GM12878 (cell line): ENCODE data around the gene BCAS3. TPM values are rescaled to one million over a fixed set of nuclear protein-coding genes. Genes with fewer than 3 reads are reported as not detected.
A peak's percentile ranks its signal among the peaks of the same experiment; 100 is the strongest.

Experiments
- ATAC-seq: fragments of 200-7000 bp; cut with Tn5 transposase; 3 replicates; pipeline ENCODE4 v1.9.1; 2020; ENCODE audit warnings: mild to moderate bottlenecking, moderate library complexity
- BruUV-seq: library from RNA; stranded (reverse); fragments of 400-500 nt; replicated peaks from 2 replicates; lab custom pipeline; 2021; lab: Mats Ljungman, UMichigan
- CTCF ChIA-PET: fragments of 300-600 bp; sonication (Branson Sonifier 250); formaldehyde crosslinking; extraction: SDS; loops from one replicate; lab custom pipeline; 2021; ENCODE audit warnings: inconsistent platforms; lab: Yijun Ruan, JAX
- POLR2A ChIA-PET: fragments of 350-600 bp; formaldehyde crosslinking; extraction: SDS; loops from one replicate; lab custom pipeline; 2021; ENCODE audit warnings: inconsistent platforms; lab: Charles Lee
- RAD21 ChIA-PET: fragments of 300-600 bp; sonication (Branson Sonifier 250); formaldehyde crosslinking; loops from one replicate; lab custom pipeline; 2023; ENCODE audit warnings: antibody characterized with exemption; ENCODE audit not compliant: unreplicated experiment; lab: Charles Lee
- SMC1A ChIA-PET: fragments of 300-600 bp; sonication (Branson Sonifier 250); formaldehyde crosslinking; loops from one replicate; lab custom pipeline; 2023; ENCODE audit not compliant: unreplicated experiment, uncharacterized antibody; lab: Charles Lee
- DNase-seq: peaks from one replicate; pipeline ENCODE4 v3.0.0-alpha.2; 2011; ENCODE audit warnings: low read depth, low spot score
- FAIRE-seq: peaks from 3 replicates; lab custom pipeline; 2011; peaks lifted over from hg19 to GRCh38; lab: Jason Lieb, UNC
- H2AFZ ChIP-seq: 2 replicates; pipeline ENCODE4 v1.6.0; 2011; ENCODE audit warnings: low read depth, low read length, control low read depth; ENCODE audit not compliant: control insufficient read depth
- H3K27ac ChIP-seq: 2 replicates; pipeline ENCODE4 v1.5.1; 2011; ENCODE audit warnings: control low read depth; ENCODE audit not compliant: control insufficient read depth, insufficient read depth
- H3K27me3 ChIP-seq, 2 experiments: replicated peaks in 1 of 2; 2 replicates each; pipeline versions ENCODE4 v1.6.0 to v1.6.1; 2011; ENCODE audit warnings: low read length in 1 of 2; ENCODE audit not compliant: control insufficient read depth in 2 of 2, insufficient read depth in 2 of 2
- H3K36me3 ChIP-seq, 2 experiments: 2 replicates each; pipeline ENCODE4 v1.5.1; 2011; ENCODE audit warnings: low read length in 1 of 2; ENCODE audit not compliant: control insufficient read depth in 2 of 2, insufficient read depth in 2 of 2
- H3K4me1 ChIP-seq: 2 replicates; pipeline ENCODE4 v1.6.1; 2011; ENCODE audit warnings: mild to moderate bottlenecking, low read length, moderate library complexity, mixed read lengths; ENCODE audit not compliant: control insufficient read depth, insufficient read depth
- H3K4me2 ChIP-seq: 2 replicates; pipeline ENCODE4 v1.6.0; 2011; ENCODE audit warnings: control low read depth; ENCODE audit not compliant: control insufficient read depth, insufficient read depth
- H3K4me3 ChIP-seq: fragments of 200-600 bp; sonication (generic); 2 replicates; pipeline ENCODE4 v1.5.1; 2016
- H3K79me2 ChIP-seq: 2 replicates; pipeline ENCODE4 v1.6.0; 2011; ENCODE audit warnings: low read length; ENCODE audit not compliant: control insufficient read depth, insufficient read depth
- H3K9ac ChIP-seq: 2 replicates; pipeline ENCODE4 v1.8.0; 2011; ENCODE audit warnings: low read length, control low read depth, mixed read lengths; ENCODE audit not compliant: control insufficient read depth, insufficient read depth
- H3K9me3 ChIP-seq: replicated peaks from 3 replicates; pipeline ENCODE4 v1.5.1; 2011; ENCODE audit warnings: mild to moderate bottlenecking, low read length; ENCODE audit not compliant: control insufficient read depth, insufficient read depth
- H4K20me1 ChIP-seq: 2 replicates; pipeline ENCODE4 v1.6.0; 2011; ENCODE audit not compliant: control insufficient read depth, insufficient read depth
- IKZF2 ChIP-seq, 2 experiments: fragments of 450-650 bp; IDR thresholded peaks; 2 replicates each; pipeline ENCODE4 v1.6.1; 2017; ENCODE audit warnings: mild to moderate bottlenecking in 2 of 2, moderate library complexity in 2 of 2
- JUNB ChIP-seq: IDR thresholded peaks from 2 replicates; pipeline ENCODE4 v1.6.1; 2016; ENCODE audit warnings: antibody characterized with exemption, mild to moderate bottlenecking
- NFXL1 ChIP-seq: fragments of 450-650 bp; IDR thresholded peaks from 2 replicates; pipeline ENCODE4 v1.6.1; 2017; ENCODE audit warnings: antibody characterized with exemption, mild to moderate bottlenecking, borderline replicate concordance
- NR2C2 ChIP-seq: IDR thresholded peaks from 2 replicates; pipeline ENCODE4 v1.6.1; 2011; ENCODE audit warnings: borderline replicate concordance, low read depth; ENCODE audit not compliant: control insufficient read depth, insufficient read length
- RAD51 ChIP-seq: fragments of 450-650 bp; IDR thresholded peaks from 2 replicates; pipeline ENCODE4 v1.6.1; 2016; ENCODE audit warnings: moderate library complexity, mild to moderate bottlenecking, inconsistent platforms
- RUNX3 ChIP-seq: IDR thresholded peaks from 2 replicates; pipeline ENCODE4 v1.6.1; 2012; ENCODE audit warnings: low read length, inconsistent platforms
- SPI1 ChIP-seq: IDR thresholded peaks from 2 replicates; pipeline ENCODE4 v1.6.1; 2011; ENCODE audit warnings: low read depth, mild to moderate bottlenecking, low read length, moderate library complexity, borderline replicate concordance; ENCODE audit not compliant: insufficient read depth
- SREBF2 ChIP-seq: IDR thresholded peaks from 2 replicates; pipeline ENCODE4 v1.6.1; 2012; ENCODE audit warnings: mild to moderate bottlenecking, low read length
- STAT3 ChIP-seq: IDR thresholded peaks from 2 replicates; pipeline ENCODE4 v1.6.1; 2011; ENCODE audit warnings: low read depth, low read length, improper control_type of control experiment
- YBX1 ChIP-seq: fragments of 450-650 bp; IDR thresholded peaks from 2 replicates; pipeline ENCODE4 v1.6.1; 2016; ENCODE audit warnings: antibody characterized with exemption
- ZNF24 ChIP-seq: fragments of 450-650 bp; IDR thresholded peaks from 2 replicates; pipeline ENCODE4 v1.6.1; 2017; ENCODE audit warnings: antibody characterized with exemption, mild to moderate bottlenecking
- WGBS: methylation state at CpG from one replicate; pipeline ENCODE4 v1.1.6; 2016; ENCODE audit warnings: low lambda C conversion rate; ENCODE audit not compliant: insufficient replicate concordance, insufficient coverage; ENCODE audit errors: missing lambda C conversion rate; 5-methylcytosine and 5-hydroxymethylcytosine counted together
- in situ Hi-C: fragments of 300-500 bp; cut with MboI; formaldehyde crosslinking; loops from 9 replicates; pipeline ENCODE4 v1.14.3; 2018; ENCODE audit warnings: mixed read lengths
- intact Hi-C: fragments of 100-400 bp; cut with micrococcal nuclease; formaldehyde crosslinking; loops from one replicate; pipeline ENCODE4 v1.14.2; 2022; ENCODE audit not compliant: unreplicated experiment
- polyA plus RNA-seq, 11 experiments: library from polyadenylated mRNA; depleted of rRNA in 4 of 11; unstranded in 6 of 11; stranded (reverse) in 5 of 11; fragments of >200 nt; fragmentation: Nextera tagmentation in 4 of 11; fragmentation: Illumina TruSeq in 1 of 11; extraction: Ambion mirVana in 4 of 11; extraction: Trizol in 1 of 11; gene quantifications; 1 replicate in 1 of 11; 2 replicates in 10 of 11; pipeline versions ENCODE4 v1.2.1 to v1.2.3, GENCODE V29; 2011 to 2016; ENCODE audit warnings: inconsistent platforms in 2 of 11, missing spikeins in 2 of 11, low read depth in 1 of 11
- total RNA-seq, 4 experiments: library from RNA; depleted of rRNA in 3 of 4; stranded (reverse); fragments of >200 nt in 3 of 4; fragmentation: Illumina TruSeq in 1 of 4; extraction: Trizol in 1 of 4; gene quantifications; 2 replicates each; pipeline versions ENCODE4 v1.2.1 to v1.2.3, GENCODE V29; 2013 to 2021
- TF ChIP-seq, protein P1 (sequence below): IDR thresholded peaks from 2 replicates; pipeline ENCODE4 v1.6.1; 2012; ENCODE audit warnings: low read depth, low read length, improper control_type of control experiment

The BCAS3 gene
- total and polyA plus RNA-seq, 10 of the 15 experiments (the other 5 are each of a cell fraction or from before 2014, with no cell fraction given), result 2.1 to 11.0 (median 6.6) TPM

DNA sequence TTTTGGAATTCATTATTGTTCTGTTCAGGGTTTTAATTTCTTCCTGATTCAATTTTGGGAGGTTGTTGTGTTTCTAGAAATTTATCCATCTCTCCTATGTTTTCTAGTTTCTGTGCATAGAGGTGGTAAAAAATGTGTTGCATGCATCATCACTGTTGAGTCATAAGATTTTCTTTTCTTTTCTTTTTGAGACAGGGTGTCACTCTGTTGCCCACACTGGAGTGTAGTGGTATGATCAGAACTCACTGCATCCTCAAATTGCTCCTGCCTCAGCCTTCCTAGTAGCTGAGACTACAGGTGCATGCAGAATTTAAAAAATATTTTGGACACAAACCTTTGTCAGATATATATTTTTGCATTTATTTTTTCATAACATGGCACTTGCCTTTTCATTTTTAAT lies 184.8 kb downstream of the BCAS3 start:
- no peak overlapping the region for H3K9ac ChIP-seq
- no peaks in the 10 kb centered on the region for H4K20me1 ChIP-seq
- peaks cover 7% of the 10 kb centered on the region for H3K4me1 ChIP-seq
- H3K27me3 ChIP-seq, result no peaks in the 10 kb centered on the region
- ChIA-PET SMC1A (no interaction called here), CTCF (no interaction called here), RAD21 (no interaction called here), POLR2A (no interaction called here)
- H3K27ac ChIP-seq, result no peak overlapping the region
- H3K4me2 ChIP-seq, result no peak overlapping the region
- no TSS peak for BruUV-seq
- H3K79me2 ChIP-seq, result no peaks in the 10 kb centered on the region
- intact Hi-C loops (no loop called here), in situ Hi-C loops (no loop called here)
- DNase-seq (no peak), ATAC-seq (no peak), FAIRE-seq (no peak)
- no peaks in the 10 kb centered on the region for H3K9me3 ChIP-seq
- no peak overlapping the region for H2AFZ ChIP-seq
- H3K4me3 ChIP-seq, result no peak overlapping the region
- H3K36me3 ChIP-seq, result no peaks in the 10 kb centered on the region
- TF ChIP-seq NFXL1, result no peak
- TF ChIP-seq, protein P1, sequence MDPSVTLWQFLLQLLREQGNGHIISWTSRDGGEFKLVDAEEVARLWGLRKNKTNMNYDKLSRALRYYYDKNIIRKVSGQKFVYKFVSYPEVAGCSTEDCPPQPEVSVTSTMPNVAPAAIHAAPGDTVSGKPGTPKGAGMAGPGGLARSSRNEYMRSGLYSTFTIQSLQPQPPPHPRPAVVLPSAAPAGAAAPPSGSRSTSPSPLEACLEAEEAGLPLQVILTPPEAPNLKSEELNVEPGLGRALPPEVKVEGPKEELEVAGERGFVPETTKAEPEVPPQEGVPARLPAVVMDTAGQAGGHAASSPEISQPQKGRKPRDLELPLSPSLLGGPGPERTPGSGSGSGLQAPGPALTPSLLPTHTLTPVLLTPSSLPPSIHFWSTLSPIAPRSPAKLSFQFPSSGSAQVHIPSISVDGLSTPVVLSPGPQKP, result no peak
- no peak for TF ChIP-seq SREBF2
- TF ChIP-seq NR2C2, result no peak

DNA sequence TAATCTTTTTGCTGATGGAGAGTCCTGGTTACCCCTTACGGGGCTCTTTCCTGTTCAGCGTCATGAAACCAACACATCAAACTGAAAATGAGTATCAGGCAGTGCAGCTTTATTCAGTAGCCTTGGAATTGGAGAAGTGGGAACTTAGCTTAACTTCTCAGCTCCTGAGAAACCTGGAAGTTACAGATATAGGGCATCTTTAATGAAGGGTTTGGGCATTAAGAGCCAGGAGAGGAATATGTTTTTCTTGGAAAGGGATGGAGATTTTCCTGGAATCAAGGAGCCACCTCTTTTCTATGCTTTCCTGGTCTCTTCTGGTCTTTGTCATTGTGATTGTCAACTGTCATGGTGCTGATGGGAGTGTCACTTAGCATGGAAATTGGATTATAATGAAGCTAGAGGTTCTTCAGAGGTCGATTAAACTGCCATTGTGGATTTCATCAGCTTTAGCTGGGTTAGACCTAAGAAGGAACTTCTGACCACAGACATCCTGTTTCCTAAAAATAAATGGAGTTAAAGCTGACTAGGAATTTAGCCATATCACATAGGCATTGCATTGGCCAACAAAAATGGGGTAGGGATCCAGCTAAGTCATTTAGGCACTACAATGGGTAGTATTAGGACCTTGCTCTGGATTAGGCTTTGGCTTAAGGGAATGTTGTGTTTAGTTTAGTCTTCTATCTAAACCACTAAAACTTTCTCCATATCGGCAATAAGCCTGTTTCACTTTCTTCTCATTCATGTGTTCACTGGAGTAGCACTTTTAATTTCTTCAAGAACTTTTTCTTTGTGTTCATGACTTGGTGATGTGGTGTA lies 186.4 kb downstream of the BCAS3 start:
- H3K27ac ChIP-seq, result peak overlapping the region; percentile 10; the same call in 1 of the 2 replicates
- no peaks in the 10 kb centered on the region for H3K9me3 ChIP-seq
- H3K4me1 ChIP-seq, result peaks cover 7% of the 10 kb centered on the region
- intact Hi-C loops (no loop called here), in situ Hi-C loops (no loop called here)
- no peaks in the 10 kb centered on the region for H3K36me3 ChIP-seq
- BruUV-seq, result no TSS peak
- peak overlapping the region; percentile 58 for H3K4me2 ChIP-seq
- ChIA-PET POLR2A (no interaction called here), RAD21 (interaction anchor here (0.6 kb wide), 1 partner anchor 16 kb away, joined by 3 read pairs; no protein-coding TSS in a partner anchor), SMC1A (interaction anchor here (1.0 to 1.2 kb wide), 2 partner anchors 9 to 129 kb away, joined by 3 to 4 read pairs; no protein-coding TSS in a partner anchor), CTCF (interaction anchor here (0.9 to 1.4 kb wide), 4 partner anchors 9 to 143 kb away, joined by 3 to 4 read pairs (median 3); no protein-coding TSS in a partner anchor)
- peak overlapping the region; percentile 28 for H2AFZ ChIP-seq
- H3K27me3 ChIP-seq, result no peaks in the 10 kb centered on the region
- no peaks in the 10 kb centered on the region for H4K20me1 ChIP-seq
- peak; percentile 64 for FAIRE-seq
- no peak for DNase-seq
- peak; percentile 88 for ATAC-seq
- TF ChIP-seq IKZF2 (IDR thresholded peaks at IDR 0.05) (peak in 1 of 2 experiments; percentile 26; a peak in 1 of 4 replicates), SPI1 (peak; percentile 62; the same call in 1 of the 2 replicates), ZNF24 (0 out of 2 replicates have a peak, but pooled peaks have one; percentile 24), JUNB (peak; percentile 8; the same call in 1 of the 2 replicates), RAD51 (no peak), RUNX3 (peak; percentile 15; the same call in 1 of the 2 replicates), YBX1 (no peak), STAT3 (no peak)
- WGBS, result 52% methylated on average over 4 of the region's 4 CpGs
- H3K79me2 ChIP-seq, result no peaks in the 10 kb centered on the region
- H3K4me3 ChIP-seq, result no peak overlapping the region; the same call in 1 of the 2 replicates
- H3K9ac ChIP-seq, result no peak overlapping the region
